ENCODE results near the gene HNRNPA0.
A peak's percentile ranks its signal among the peaks of the same experiment; 100 is the strongest.

The HNRNPA0 gene

GRCh38 chr5:137716337-137716736, 37.8 kb downstream of the HNRNPA0 start:
- DNase-seq = no peak

DNA sequence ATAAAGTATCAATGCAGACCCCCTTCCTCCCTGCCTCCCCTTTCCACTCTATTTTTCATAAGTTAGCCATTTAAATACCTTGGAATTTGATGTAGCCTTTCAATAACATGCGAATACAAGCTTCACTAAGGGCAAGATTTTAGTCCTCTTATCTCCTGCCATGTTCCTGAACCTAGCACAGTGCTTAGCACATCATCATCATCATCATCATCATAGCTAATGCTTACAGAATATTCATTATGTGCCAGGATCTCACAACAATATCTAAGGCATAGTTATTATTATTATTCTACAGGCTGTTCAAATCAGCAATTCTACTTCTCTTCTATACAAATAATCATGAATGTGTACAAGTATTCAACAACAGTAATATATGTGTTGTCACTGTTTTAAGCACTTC, 38.7 kb downstream of the HNRNPA0 start:
- DNase-seq = no peak

GRCh38 chr5:137714946-137715345, 39.2 kb downstream of the HNRNPA0 start:
- DNase-seq = no peak

DNA sequence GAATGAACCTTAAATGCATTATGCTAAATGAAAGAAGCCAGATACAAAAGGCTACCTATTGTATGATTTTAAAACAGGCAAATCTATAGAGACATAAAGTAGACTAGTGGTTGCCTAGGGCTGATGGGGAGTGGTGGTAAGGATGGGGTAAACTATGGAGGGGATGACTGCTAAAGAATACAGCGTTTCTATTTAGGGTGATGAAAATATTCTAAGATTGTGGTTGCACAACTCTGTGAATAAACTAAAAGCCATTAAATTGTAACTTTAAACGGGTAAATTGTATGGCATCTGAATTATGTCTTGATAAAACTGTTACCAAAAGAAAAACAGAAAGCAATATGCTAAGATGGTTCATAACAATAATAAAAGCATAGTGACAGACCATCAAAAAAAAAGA, 39.7 kb downstream of the HNRNPA0 start:
- DNase-seq = no peak

- no peak for DNase-seq
Observed at GRCh38 chr5:137712139-137712667, 42.0 kb downstream of the HNRNPA0 start.

DNA sequence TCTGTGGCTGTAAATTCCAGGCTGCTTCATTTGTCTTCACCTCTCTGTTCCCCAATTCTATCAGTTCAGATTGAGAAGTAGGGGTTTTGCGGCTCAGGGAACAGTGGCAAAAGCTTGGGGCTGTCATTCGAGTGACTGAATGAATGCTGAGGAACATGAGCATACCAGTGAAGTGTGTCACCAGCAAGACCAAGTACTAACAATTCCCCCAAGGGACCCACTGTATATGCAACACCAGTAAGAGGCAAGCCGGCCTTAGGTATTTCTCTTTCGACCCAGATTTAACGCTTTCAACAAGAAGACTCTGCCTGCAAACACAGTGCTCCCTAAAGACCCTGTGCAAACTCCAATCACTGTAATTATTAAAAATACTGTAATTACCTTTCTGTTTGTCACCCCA, 44.1 kb downstream of the HNRNPA0 start:
- no peak for DNase-seq

GRCh38 chr5:137708796-137709559, 45.2 kb downstream of the HNRNPA0 start:
- DNase-seq = no peak

DNA sequence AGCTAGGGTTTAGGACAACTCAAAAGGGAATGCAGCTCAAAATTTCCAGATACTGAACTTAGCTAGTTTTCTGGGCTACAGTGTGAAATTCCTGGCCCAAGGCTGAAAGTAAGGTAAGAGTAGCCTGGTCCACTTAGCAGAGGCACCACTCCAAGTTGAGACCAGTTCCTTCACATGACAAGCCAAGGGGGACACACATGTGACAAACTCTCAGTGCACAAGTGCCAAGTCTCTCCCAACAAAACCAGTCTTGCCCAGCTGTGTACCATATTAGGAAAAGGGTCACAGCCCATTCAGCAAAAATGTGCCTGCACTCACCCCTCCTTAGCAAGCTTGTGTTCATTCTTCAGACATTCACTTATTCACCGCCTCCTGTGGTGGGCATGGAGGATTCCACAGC, 46.1 kb downstream of the HNRNPA0 start:
- DNase-seq = no peak

- DNase-seq = no peak
Observed at GRCh38 chr5:137706841-137707240, 47.3 kb downstream of the HNRNPA0 start.

- DNase-seq = no peak
Observed at GRCh38 chr5:137705106-137705505, 49.1 kb downstream of the HNRNPA0 start.

GRCh38 chr5:137703565-137703964, 50.6 kb downstream of the HNRNPA0 start:
- no peak for DNase-seq

DNA sequence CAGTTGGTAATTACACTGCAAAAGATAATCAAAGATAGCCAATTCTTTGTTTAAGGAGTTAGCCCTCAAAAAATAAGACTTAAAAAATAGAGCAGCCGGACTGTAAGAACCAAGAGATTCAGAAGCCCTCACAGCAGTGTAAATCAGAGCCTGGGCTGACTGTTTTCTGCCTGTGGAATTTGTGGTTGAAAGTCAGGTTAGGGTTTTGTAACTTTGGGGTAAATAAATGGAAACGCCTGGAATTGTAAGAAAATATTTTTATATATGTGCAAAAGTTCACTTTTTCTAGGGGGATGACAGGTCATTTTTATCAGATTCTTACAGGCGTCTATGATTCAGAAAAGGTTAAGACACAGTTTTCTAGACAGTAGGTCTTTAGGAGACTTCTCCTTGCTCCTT, 53.9 kb downstream of the HNRNPA0 start:
- no peak for DNase-seq

- no peak for DNase-seq
Observed at GRCh38 chr5:137699336-137700281, 54.6 kb downstream of the HNRNPA0 start.

DNA sequence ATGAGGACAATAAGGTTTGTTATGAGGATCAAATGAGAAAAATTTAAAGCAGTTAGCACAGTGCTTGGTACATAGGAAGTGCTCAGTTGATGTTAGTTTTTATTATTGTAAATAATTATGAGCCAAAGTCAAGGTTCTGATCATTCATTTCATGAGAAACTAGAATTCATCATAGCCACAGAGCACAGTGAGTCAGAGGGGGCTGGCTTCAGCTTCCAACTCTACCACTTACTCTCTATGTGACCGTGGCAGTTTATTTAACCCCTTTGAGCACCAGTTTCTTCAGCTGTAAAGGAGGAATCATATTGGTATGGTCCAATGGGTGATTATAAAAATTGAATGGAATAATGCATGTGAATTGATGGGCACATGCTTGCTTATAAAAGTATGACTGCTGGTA, 57.7 kb downstream of the HNRNPA0 start:
- DNase-seq = peak; percentile 50

- DNase-seq = no peak
Observed at GRCh38 chr5:137695651-137696428, 58.3 kb downstream of the HNRNPA0 start.

Data from stimulated activated CD4-positive, alpha-beta T cell treated with anti-CD3 and anti-CD28 coated beads, Interleukin-4, amount 100 ng/mL, for 1 hour (primary cell).